GM23248 (cell line): ENCODE results near the gene DPF1.

Experiments used
- EZH2 ChIP-seq: fragments of 200-600 bp; sonication (generic); IDR thresholded peaks from 2 replicates; pipeline ENCODE4 v1.6.1; 2018; ENCODE audit warnings: antibody characterized with exemption, mild to moderate bottlenecking; ENCODE audit not compliant: insufficient read depth, poor library complexity, severe bottlenecking
- EZH2phosphoT487 ChIP-seq: fragments of 200-600 bp; sonication (generic); IDR thresholded peaks from 2 replicates; pipeline ENCODE4 v1.6.1; 2018; ENCODE audit warnings: antibody characterized with exemption, moderate library complexity, mild to moderate bottlenecking, low read depth; ENCODE audit not compliant: insufficient read depth

GRCh38 chr19:38173291-38174041 lies 50.6 kb downstream of the DPF1 start:
- TF ChIP-seq EZH2 (no peak), EZH2phosphoT487 (no peak)
